OCI-LY1 (cell line): Measurements from ENCODE around the gene TTC28.

Source experiments
- CTCF ChIP-seq: fragments of 200-600 bp; sonication (generic), shearing (Covaris generic); IDR thresholded peaks from 2 replicates; pipeline ENCODE4 v1.5.1; 2017; ENCODE audit warnings: mild to moderate bottlenecking, antibody characterized with exemption, low read length, moderate library complexity, mixed read lengths
- EZH2 ChIP-seq: fragments of 200-600 bp; sonication (generic), shearing (Covaris generic); IDR thresholded peaks from 2 replicates; pipeline ENCODE4 v1.8.0; 2017; ENCODE audit warnings: borderline replicate concordance, mixed run types, mild to moderate bottlenecking, antibody characterized with exemption, low read length, moderate library complexity, mixed read lengths

- no peak for TF ChIP-seq CTCF
- TF ChIP-seq EZH2: no peak
Observed at GRCh38 chr22:28562324-28562723, 117.3 kb downstream of the TTC28 start.
